Stimulated activated effector memory CD8-positive, alpha-beta T cell treated with anti-CD3 and anti-CD28 coated beads, Interleukin-12 subunit alpha, Interleukin-12 subunit beta, amount 100 ng/mL, for 72 hours (primary cell): ENCODE results near the gene GNAL.
A peak's percentile ranks its signal among the peaks of the same experiment; 100 is the strongest.

ENCODE experiments used
- ATAC-seq: fragments of 150-1000 bp; cut with Tn5 transposase; 2 replicates; pipeline ENCODE4 v1.10.0; 2021
- DNase-seq, 2 donors: peaks; one replicate each; pipeline ENCODE4 v3.0.0; 2021 to 2022; ENCODE audit warnings: low spot score in 2 of 2
- H3K27ac Mint-ChIP-seq: one replicate; pipeline ENCODE4 v1.8.0; 2022; ENCODE audit warnings: mild to moderate bottlenecking, mixed read lengths
- H3K36me3 Mint-ChIP-seq: one replicate; pipeline ENCODE4 v1.8.0; 2022; ENCODE audit warnings: mild to moderate bottlenecking, mixed read lengths
- H3K4me1 Mint-ChIP-seq: one replicate; pipeline ENCODE4 v1.8.0; 2022; ENCODE audit warnings: mixed read lengths
- H3K4me3 Mint-ChIP-seq: one replicate; pipeline ENCODE4 v1.8.0; 2022; ENCODE audit warnings: mild to moderate bottlenecking, mixed read lengths
- H3K9me3 Mint-ChIP-seq: one replicate; pipeline ENCODE4 v1.8.0; 2022; ENCODE audit warnings: mixed read lengths

GNAL gene

GRCh38 chr18:11664286-11664685 lies 24.8 kb upstream of the GNAL start:
- ATAC-seq (no peak), DNase-seq (no peak)
- no peaks in the 10 kb centered on the region for H3K9me3 Mint-ChIP-seq
- H3K4me1 Mint-ChIP-seq, result no peaks in the 10 kb centered on the region
- H3K4me3 Mint-ChIP-seq, result no peak overlapping the region
- no peaks in the 10 kb centered on the region for H3K36me3 Mint-ChIP-seq
- H3K27ac Mint-ChIP-seq, result no peak overlapping the region

- DNase-seq (peak in 1 of 2 donors; percentile 29), ATAC-seq (no peak)
- Mint-ChIP-seq H3K27ac (no peak overlapping the region), H3K4me3 (no peak overlapping the region), H3K4me1 (no peaks in the 10 kb centered on the region), H3K36me3 (no peaks in the 10 kb centered on the region), H3K9me3 (no peaks in the 10 kb centered on the region)
Observed at GRCh38 chr18:11665146-11665545, 23.9 kb upstream of the GNAL start.

GRCh38 chr18:11665587-11665986 lies 23.5 kb upstream of the GNAL start:
- Mint-ChIP-seq H3K36me3 (no peaks in the 10 kb centered on the region), H3K9me3 (no peaks in the 10 kb centered on the region), H3K27ac (no peak overlapping the region), H3K4me3 (no peak overlapping the region), H3K4me1 (no peaks in the 10 kb centered on the region)
- peak in 1 of 2 donors; percentile 23 for DNase-seq
- no peak for ATAC-seq

GRCh38 chr18:11666176-11666575 lies 22.9 kb upstream of the GNAL start:
- ATAC-seq (no peak), DNase-seq (no peak)
- Mint-ChIP-seq H3K27ac (no peak overlapping the region), H3K9me3 (no peaks in the 10 kb centered on the region), H3K4me1 (no peaks in the 10 kb centered on the region), H3K4me3 (no peak overlapping the region), H3K36me3 (no peaks in the 10 kb centered on the region)

- Mint-ChIP-seq H3K4me1 (no peaks in the 10 kb centered on the region), H3K36me3 (no peaks in the 10 kb centered on the region), H3K9me3 (no peaks in the 10 kb centered on the region), H3K27ac (no peak overlapping the region), H3K4me3 (no peak overlapping the region)
- ATAC-seq, result no peak
- no peak for DNase-seq
Observed at GRCh38 chr18:11666831-11667230, 22.2 kb upstream of the GNAL start.

- ATAC-seq (no peak), DNase-seq (peak in 1 of 2 donors; percentile 13)
- H3K4me3 Mint-ChIP-seq, result no peak overlapping the region
- no peaks in the 10 kb centered on the region for H3K9me3 Mint-ChIP-seq
- no peak overlapping the region for H3K27ac Mint-ChIP-seq
- no peaks in the 10 kb centered on the region for H3K4me1 Mint-ChIP-seq
- H3K36me3 Mint-ChIP-seq, result no peaks in the 10 kb centered on the region
Observed at GRCh38 chr18:11667578-11667977, 21.5 kb upstream of the GNAL start.

- H3K9me3 Mint-ChIP-seq, result no peaks in the 10 kb centered on the region
- no peak overlapping the region for H3K4me3 Mint-ChIP-seq
- DNase-seq (no peak), ATAC-seq (no peak)
- no peaks in the 10 kb centered on the region for H3K36me3 Mint-ChIP-seq
- no peaks in the 10 kb centered on the region for H3K4me1 Mint-ChIP-seq
- no peak overlapping the region for H3K27ac Mint-ChIP-seq
Observed at GRCh38 chr18:11668441-11669169, 20.5 kb upstream of the GNAL start.

GRCh38 chr18:11669271-11669947 lies 19.7 kb upstream of the GNAL start:
- Mint-ChIP-seq H3K9me3 (no peaks in the 10 kb centered on the region), H3K4me1 (no peaks in the 10 kb centered on the region), H3K27ac (no peak overlapping the region), H3K4me3 (no peak overlapping the region), H3K36me3 (no peaks in the 10 kb centered on the region)
- ATAC-seq, result no peak
- DNase-seq, result peak in 1 of 2 donors; percentile 26

GRCh38 chr18:11669948-11670275 lies 19.2 kb upstream of the GNAL start:
- no peak for ATAC-seq
- Mint-ChIP-seq H3K4me1 (no peaks in the 10 kb centered on the region), H3K27ac (no peak overlapping the region), H3K4me3 (no peak overlapping the region), H3K36me3 (no peaks in the 10 kb centered on the region), H3K9me3 (no peaks in the 10 kb centered on the region)
- DNase-seq, result no peak

GRCh38 chr18:11671156-11671555 lies 17.9 kb upstream of the GNAL start:
- ATAC-seq (peak; percentile 22), DNase-seq (no peak)
- no peaks in the 10 kb centered on the region for H3K4me1 Mint-ChIP-seq
- no peaks in the 10 kb centered on the region for H3K36me3 Mint-ChIP-seq
- no peaks in the 10 kb centered on the region for H3K9me3 Mint-ChIP-seq
- H3K4me3 Mint-ChIP-seq, result no peak overlapping the region
- H3K27ac Mint-ChIP-seq, result no peak overlapping the region

GRCh38 chr18:11672198-11672597 lies 16.9 kb upstream of the GNAL start:
- ATAC-seq (no peak), DNase-seq (peak in 1 of 2 donors; percentile 17)
- H3K9me3 Mint-ChIP-seq, result no peaks in the 10 kb centered on the region
- no peak overlapping the region for H3K4me3 Mint-ChIP-seq
- no peak overlapping the region for H3K27ac Mint-ChIP-seq
- H3K36me3 Mint-ChIP-seq, result no peaks in the 10 kb centered on the region
- H3K4me1 Mint-ChIP-seq, result no peaks in the 10 kb centered on the region

GRCh38 chr18:11672846-11673454 lies 16.1 kb upstream of the GNAL start:
- peak in 1 of 2 donors; percentile 35 for DNase-seq
- Mint-ChIP-seq H3K4me3 (no peak overlapping the region), H3K4me1 (no peaks in the 10 kb centered on the region), H3K9me3 (no peaks in the 10 kb centered on the region), H3K27ac (no peak overlapping the region), H3K36me3 (no peaks in the 10 kb centered on the region)
- no peak for ATAC-seq

GRCh38 chr18:11673560-11673959 lies 15.5 kb upstream of the GNAL start:
- DNase-seq, result peak in 1 of 2 donors; percentile 10
- H3K4me1 Mint-ChIP-seq, result no peaks in the 10 kb centered on the region
- no peaks in the 10 kb centered on the region for H3K9me3 Mint-ChIP-seq
- no peak for ATAC-seq
- no peak overlapping the region for H3K4me3 Mint-ChIP-seq
- H3K36me3 Mint-ChIP-seq, result no peaks in the 10 kb centered on the region
- no peak overlapping the region for H3K27ac Mint-ChIP-seq

- ATAC-seq, result no peak
- H3K4me1 Mint-ChIP-seq, result no peaks in the 10 kb centered on the region
- H3K27ac Mint-ChIP-seq, result no peak overlapping the region
Observed at GRCh38 chr18:11674119-11674518, 14.9 kb upstream of the GNAL start.

GRCh38 chr18:11676386-11676785 lies 12.7 kb upstream of the GNAL start:
- no peaks in the 10 kb centered on the region for H3K9me3 Mint-ChIP-seq
- no peak overlapping the region for H3K4me3 Mint-ChIP-seq
- no peak overlapping the region for H3K27ac Mint-ChIP-seq
- no peaks in the 10 kb centered on the region for H3K36me3 Mint-ChIP-seq
- no peak for ATAC-seq
- peak in 1 of 2 donors; percentile 12 for DNase-seq
- no peaks in the 10 kb centered on the region for H3K4me1 Mint-ChIP-seq

More at GRCh38 chr18:11674119-11674518, 14.9 kb upstream of the GNAL start:
- no peaks in the 10 kb centered on the region for H3K36me3 Mint-ChIP-seq
- H3K4me3 Mint-ChIP-seq, result no peak overlapping the region
- H3K9me3 Mint-ChIP-seq, result no peaks in the 10 kb centered on the region
- DNase-seq, result peak in 1 of 2 donors; percentile 6

- no peak for ATAC-seq
- H3K36me3 Mint-ChIP-seq, result no peaks in the 10 kb centered on the region
- H3K4me3 Mint-ChIP-seq, result no peak overlapping the region
- no peaks in the 10 kb centered on the region for H3K9me3 Mint-ChIP-seq
- no peak overlapping the region for H3K27ac Mint-ChIP-seq
- H3K4me1 Mint-ChIP-seq, result no peaks in the 10 kb centered on the region
- DNase-seq, result no peak
Observed at GRCh38 chr18:11676867-11677266, 12.2 kb upstream of the GNAL start.
